Liver (tissue), 9 donors: ENCODE data around the gene TMC1. TPM values are rescaled to one million over a fixed set of nuclear protein-coding genes. Genes with fewer than 3 reads are reported as not detected.

Experiments
- DNase-seq: peaks from one replicate; pipeline ENCODE4 v3.0.0-alpha.2; 2017; ENCODE audit warnings: low spot score
- H3K27ac ChIP-seq, 2 donors: one replicate each; pipeline ENCODE4 v1.7.0; 2013; ENCODE audit warnings: inconsistent platforms in 2 of 2, low read length in 2 of 2, control low read depth in 1 of 2, low read depth in 1 of 2, mild to moderate bottlenecking in 1 of 2
- H3K27me3 ChIP-seq, 4 donors: one replicate each; pipeline versions ENCODE4 v1.6.1 to v1.7.0; 2013; ENCODE audit warnings: low read length in 3 of 4, inconsistent platforms in 1 of 4, mild to moderate bottlenecking in 1 of 4, moderate library complexity in 1 of 4; ENCODE audit not compliant: control insufficient read depth in 4 of 4, insufficient read depth in 4 of 4
- H3K36me3 ChIP-seq, 4 donors: one replicate each; pipeline versions ENCODE4 v1.6.1 to v1.7.0; 2013; ENCODE audit warnings: low read length in 3 of 4, mild to moderate bottlenecking in 3 of 4, low read depth in 1 of 4, moderate library complexity in 1 of 4; ENCODE audit not compliant: control insufficient read depth in 4 of 4, insufficient read depth in 3 of 4
- H3K4me1 ChIP-seq, 4 donors: one replicate each; pipeline versions ENCODE4 v1.6.1 to v1.7.0; 2013; ENCODE audit warnings: low read length in 3 of 4, mild to moderate bottlenecking in 3 of 4, moderate library complexity in 1 of 4; ENCODE audit not compliant: control insufficient read depth in 4 of 4, insufficient read depth in 4 of 4
- H3K4me3 ChIP-seq, 3 donors: one replicate each; pipeline versions ENCODE4 v1.6.1 to v1.7.0; 2013; ENCODE audit warnings: low read length in 3 of 3, control low read depth in 1 of 3, low read depth in 1 of 3, mild to moderate bottlenecking in 1 of 3
- H3K9ac ChIP-seq, 2 donors: one replicate each; pipeline ENCODE4 v1.7.0; 2013; ENCODE audit warnings: low read length in 2 of 2, mild to moderate bottlenecking in 2 of 2, moderate library complexity in 2 of 2, control low read depth in 1 of 2, low read depth in 1 of 2
- H3K9me3 ChIP-seq, 4 donors: one replicate each; pipeline versions ENCODE4 v1.6.1 to v1.7.0; 2013; ENCODE audit warnings: low read length in 3 of 4; ENCODE audit not compliant: control insufficient read depth in 4 of 4
- CTCF ChIP-seq: fragments of 150-350 bp; IDR thresholded peaks from 2 replicates; pipeline ENCODE4 v1.5.1; 2017; ENCODE audit warnings: improper control_type of control experiment, low read depth, low read length; ENCODE audit not compliant: missing input control
- EGR1 ChIP-seq, 2 donors: IDR thresholded peaks; 2 replicates each; pipeline ENCODE4 v1.6.1; 2016 to 2018; ENCODE audit warnings: antibody characterized with exemption in 2 of 2, low read depth in 2 of 2
- FOXA1 ChIP-seq: IDR thresholded peaks from 2 replicates; pipeline ENCODE4 v1.6.1; 2016; ENCODE audit warnings: antibody characterized with exemption
- FOXA2 ChIP-seq: IDR thresholded peaks from 2 replicates; pipeline ENCODE4 v1.6.1; 2016; ENCODE audit warnings: antibody characterized with exemption
- HNF4A ChIP-seq, 2 donors: conservative IDR thresholded peaks; 2 replicates each; pipeline ENCODE4 v1.6.1; 2016; ENCODE audit warnings: antibody characterized with exemption in 2 of 2, mild to moderate bottlenecking in 2 of 2
- JUND ChIP-seq, 2 donors: IDR thresholded peaks; 2 replicates each; pipeline ENCODE4 v1.6.1; 2016; ENCODE audit warnings: antibody characterized with exemption in 2 of 2
- NR2F2 ChIP-seq: IDR thresholded peaks from 2 replicates; pipeline ENCODE4 v1.6.1; 2016; ENCODE audit warnings: antibody characterized with exemption
- RAD21 ChIP-seq, 2 donors: IDR thresholded peaks; 2 replicates each; pipeline ENCODE4 v1.6.1; 2016; ENCODE audit warnings: antibody characterized with exemption in 2 of 2, mild to moderate bottlenecking in 2 of 2
- REST ChIP-seq: IDR thresholded peaks from 2 replicates; pipeline ENCODE4 v1.6.1; 2016; ENCODE audit warnings: antibody characterized with exemption, mild to moderate bottlenecking
- TAF1 ChIP-seq: conservative IDR thresholded peaks from 2 replicates; pipeline ENCODE4 v1.6.1; 2016; ENCODE audit warnings: antibody characterized with exemption, mild to moderate bottlenecking
- YY1 ChIP-seq: IDR thresholded peaks from 2 replicates; pipeline ENCODE4 v1.6.1; 2016; ENCODE audit warnings: antibody characterized with exemption, mild to moderate bottlenecking
- WGBS: extraction: QIAGEN DNeasy Blood & Tissue Kit; methylation state at CpG from one replicate; pipeline ENCODE4 v1.1.7; 2013; 5-methylcytosine and 5-hydroxymethylcytosine counted together
- polyA plus RNA-seq, 2 donors: library from polyadenylated mRNA; stranded (reverse) in 1 of 2; unstranded in 1 of 2; fragments of 200-250 nt in 1 of 2; fragments of >200 nt in 1 of 2; fragmentation: Nextera tagmentation in 1 of 2; extraction: Ambion mirVana in 1 of 2; gene quantifications; one replicate each; pipeline versions ENCODE4 v1.2.1 to v1.2.3, GENCODE V29; 2013 to 2015
- total RNA-seq, 2 donors: library from RNA; depleted of rRNA; stranded (reverse); fragments of >200 nt; gene quantifications; one replicate each; pipeline ENCODE4 v1.2.3, GENCODE V29; 2014
- TF ChIP-seq, protein P1 (sequence below): IDR thresholded peaks from 2 replicates; pipeline ENCODE4 v1.6.1; 2016; ENCODE audit warnings: antibody characterized with exemption
- TF ChIP-seq, protein P2 (sequence below): IDR thresholded peaks from 2 replicates; pipeline ENCODE4 v1.6.1; 2016; ENCODE audit warnings: antibody characterized with exemption
- donor health status: healthy.
- donor health status: healthy.
- donor health status: healthy.
- donor health status: healthy.
- donor health status: healthy.

Gene TMC1
- total and polyA plus RNA-seq, 4 donors = 0.09 TPM; not detected in 3

GRCh38 chr9:72627956-72628540, 106.6 kb downstream of the TMC1 start:
- no peak overlapping the region for H3K9ac ChIP-seq
- no peak overlapping the region for H3K4me3 ChIP-seq
- peaks cover 0 to 2% (median 0%) of the 10 kb centered on the region in 4 donors for H3K9me3 ChIP-seq
- H3K4me1 ChIP-seq = no peaks in the 10 kb centered on the region
- TF ChIP-seq YY1 (no peak), EGR1 (IDR thresholded peaks at IDR 0.05; ENCODE audit: low read depth in 2 of 2) (no peak), HNF4A (conservative IDR thresholded peaks at IDR 0.05) (no peak), FOXA1 (no peak), RAD21 (IDR thresholded peaks at IDR 0.05) (no peak), CTCF (no peak), FOXA2 (no peak), NR2F2 (no peak), TAF1 (no peak), REST (no peak)
- TF ChIP-seq, protein P1, sequence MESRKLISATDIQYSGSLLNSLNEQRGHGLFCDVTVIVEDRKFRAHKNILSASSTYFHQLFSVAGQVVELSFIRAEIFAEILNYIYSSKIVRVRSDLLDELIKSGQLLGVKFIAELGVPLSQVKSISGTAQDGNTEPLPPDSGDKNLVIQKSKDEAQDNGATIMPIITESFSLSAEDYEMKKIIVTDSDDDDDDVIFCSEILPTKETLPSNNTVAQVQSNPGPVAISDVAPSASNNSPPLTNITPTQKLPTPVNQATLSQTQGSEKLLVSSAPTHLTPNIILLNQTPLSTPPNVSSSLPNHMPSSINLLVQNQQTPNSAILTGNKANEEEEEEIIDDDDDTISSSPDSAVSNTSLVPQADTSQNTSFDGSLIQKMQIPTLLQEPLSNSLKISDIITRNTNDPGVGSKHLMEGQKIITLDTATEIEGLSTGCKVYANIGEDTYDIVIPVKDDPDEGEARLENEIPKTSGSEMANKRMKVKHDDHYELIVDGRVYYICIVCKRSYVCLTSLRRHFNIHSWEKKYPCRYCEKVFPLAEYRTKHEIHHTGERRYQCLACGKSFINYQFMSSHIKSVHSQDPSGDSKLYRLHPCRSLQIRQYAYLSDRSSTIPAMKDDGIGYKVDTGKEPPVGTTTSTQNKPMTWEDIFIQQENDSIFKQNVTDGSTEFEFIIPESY = no peak
- TF ChIP-seq, protein P2, sequence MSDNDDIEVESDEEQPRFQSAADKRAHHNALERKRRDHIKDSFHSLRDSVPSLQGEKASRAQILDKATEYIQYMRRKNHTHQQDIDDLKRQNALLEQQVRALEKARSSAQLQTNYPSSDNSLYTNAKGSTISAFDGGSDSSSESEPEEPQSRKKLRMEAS = no peak
- H3K36me3 ChIP-seq = no peaks in the 10 kb centered on the region
- no peak overlapping the region for H3K27ac ChIP-seq
- no peaks in the 10 kb centered on the region for H3K27me3 ChIP-seq
- 84% methylated on average over 7 of the region's 7 CpGs for WGBS
- no peak for DNase-seq

- Histone ChIP-seq H3K36me3 (no peaks in the 10 kb centered on the region), H3K9ac (no peak overlapping the region), H3K4me3 (no peak overlapping the region), H3K27ac (no peak overlapping the region), H3K27me3 (no peaks in the 10 kb centered on the region), H3K9me3 (peaks cover 0 to 10% (median 6%) of the 10 kb centered on the region in 4 donors), H3K4me1 (no peaks in the 10 kb centered on the region)
- no peak for TF ChIP-seq JUND (IDR thresholded peaks at IDR 0.05)
- TF ChIP-seq, protein P2 = no peak
- no peak for DNase-seq
- WGBS = 78% methylated on average over 5 of the region's 5 CpGs
Measured at GRCh38 chr9:72633966-72634365, 112.6 kb downstream of the TMC1 start.
